Activated T-helper 9 cell treated with anti-CD3 and anti-CD28 coated beads, Interleukin-2, amount 50 U/mL, for 16 hours (primary cell): ENCODE results near the gene RPN1.

Experiments
- DNase-seq: peaks from one replicate; pipeline ENCODE4 v3.0.0-alpha.2; 2020; ENCODE audit warnings: low read depth

The RPN1 gene

GRCh38 chr3:128648940-128649663, 1.5 kb downstream of the RPN1 start:
- no peak for DNase-seq

- DNase-seq = no peak
Observed at GRCh38 chr3:128648402-128648801, 2.2 kb downstream of the RPN1 start.

- no peak for DNase-seq
Observed at GRCh38 chr3:128647307-128647706, 3.3 kb downstream of the RPN1 start.

GRCh38 chr3:128634075-128634611, 16.5 kb downstream of the RPN1 start:
- no peak for DNase-seq

GRCh38 chr3:128632301-128632700, 18.3 kb downstream of the RPN1 start:
- no peak for DNase-seq

- DNase-seq = no peak
Observed at GRCh38 chr3:128629936-128630335, 20.7 kb downstream of the RPN1 start.

- no peak for DNase-seq
Observed at GRCh38 chr3:128625409-128625945, 25.1 kb downstream of the RPN1 start.

GRCh38 chr3:128624526-128625138, 26.0 kb downstream of the RPN1 start:
- DNase-seq = no peak

GRCh38 chr3:128623762-128624176, 26.8 kb downstream of the RPN1 start:
- no peak for DNase-seq

- no peak for DNase-seq
Observed at GRCh38 chr3:128621931-128622330, 28.7 kb downstream of the RPN1 start.

GRCh38 chr3:128621234-128621633, 29.4 kb downstream of the RPN1 start:
- no peak for DNase-seq

GRCh38 chr3:128620268-128620691, 30.3 kb downstream of the RPN1 start:
- DNase-seq = no peak

GRCh38 chr3:128619146-128619890, 31.3 kb downstream of the RPN1 start:
- no peak for DNase-seq

GRCh38 chr3:128618398-128618726, 32.3 kb downstream of the RPN1 start:
- no peak for DNase-seq

GRCh38 chr3:128617557-128618397, 32.8 kb downstream of the RPN1 start:
- peak; percentile 95 for DNase-seq

GRCh38 chr3:128617270-128617556, 33.4 kb downstream of the RPN1 start:
- DNase-seq = no peak

- DNase-seq = no peak
Observed at GRCh38 chr3:128616516-128617269, 33.9 kb downstream of the RPN1 start.

GRCh38 chr3:128614076-128614475, 36.5 kb downstream of the RPN1 start:
- DNase-seq = no peak

- no peak for DNase-seq
Observed at GRCh38 chr3:128613083-128613829, 37.4 kb downstream of the RPN1 start.

- DNase-seq = no peak
Observed at GRCh38 chr3:128610451-128611070, 40.1 kb downstream of the RPN1 start.
